M059J (cell line): ENCODE data around the gene GRM7. TPM values are rescaled to one million over a fixed set of nuclear protein-coding genes. Genes with fewer than 3 reads are reported as not detected.

Experiments
- DNase-seq: peaks from one replicate; pipeline ENCODE4 v3.0.0-alpha.2; 2012; ENCODE audit warnings: low read depth
- total RNA-seq: library from RNA; depleted of rRNA; stranded (reverse); fragments of >200 nt; shearing (Covaris generic); gene quantifications from 2 replicates; pipeline ENCODE4 v1.2.3, GENCODE V29; 2014

GRM7 gene
- total RNA-seq, 1 experiment from 2014 or later = not detected

GRCh38 chr3:6971933-6972332, 111.0 kb downstream of the GRM7 start:
- DNase-seq = no peak

GRCh38 chr3:6985848-6986247, 124.9 kb downstream of the GRM7 start:
- DNase-seq = no peak

GRCh38 chr3:6989608-6990291, 128.8 kb downstream of the GRM7 start:
- no peak for DNase-seq

- no peak for DNase-seq
Observed at GRCh38 chr3:6994081-6994668, 133.3 kb downstream of the GRM7 start.

- DNase-seq = no peak
Observed at GRCh38 chr3:7000501-7000900, 139.6 kb downstream of the GRM7 start.

GRCh38 chr3:7001370-7001769, 140.5 kb downstream of the GRM7 start:
- DNase-seq = no peak

GRCh38 chr3:7015683-7016440, 154.9 kb downstream of the GRM7 start:
- DNase-seq = no peak

- DNase-seq = no peak
Observed at GRCh38 chr3:7025581-7026300, 164.8 kb downstream of the GRM7 start.

- DNase-seq = no peak
Observed at GRCh38 chr3:7029562-7029961, 168.6 kb downstream of the GRM7 start.

GRCh38 chr3:7038394-7038793, 177.5 kb downstream of the GRM7 start:
- no peak for DNase-seq

GRCh38 chr3:7062714-7063113, 201.8 kb downstream of the GRM7 start:
- no peak for DNase-seq

GRCh38 chr3:7070461-7070860, 209.5 kb downstream of the GRM7 start:
- DNase-seq = no peak

- DNase-seq = no peak
Observed at GRCh38 chr3:7074217-7074616, 213.3 kb downstream of the GRM7 start.

GRCh38 chr3:7075117-7075516, 214.2 kb downstream of the GRM7 start:
- no peak for DNase-seq

GRCh38 chr3:7075901-7076300, 215.0 kb downstream of the GRM7 start:
- no peak for DNase-seq

GRCh38 chr3:7082244-7082643, 221.3 kb downstream of the GRM7 start:
- no peak for DNase-seq

- no peak for DNase-seq
Observed at GRCh38 chr3:7086417-7086816, 225.5 kb downstream of the GRM7 start.

GRCh38 chr3:7095116-7095515, 234.2 kb downstream of the GRM7 start:
- DNase-seq = no peak

GRCh38 chr3:7100136-7100535, 239.2 kb downstream of the GRM7 start:
- DNase-seq = no peak

GRCh38 chr3:7106635-7107034, 245.7 kb downstream of the GRM7 start:
- no peak for DNase-seq

- DNase-seq = no peak
Observed at GRCh38 chr3:7112523-7113056, 251.7 kb downstream of the GRM7 start.

GRCh38 chr3:7144697-7145308, 283.9 kb downstream of the GRM7 start:
- no peak for DNase-seq
